Omental fat pad (tissue), 4 donors: ENCODE results near the gene RPRM. TPM values are rescaled to one million over a fixed set of nuclear protein-coding genes. Genes with fewer than 3 reads are reported as not detected.

Experiments
- ATAC-seq: fragments of 150-250 bp; one replicate; pipeline ENCODE4 v1.9.1; 2016; ENCODE audit warnings: mild to moderate bottlenecking, moderate library complexity; ENCODE audit not compliant: low FRiP score
- DNase-seq: peaks from one replicate; pipeline ENCODE4 v3.0.0-alpha.2; 2019; ENCODE audit warnings: low spot score
- CTCF ChIP-seq, 3 donors: fragments of 450-650 bp; IDR thresholded peaks; one replicate each; pipeline ENCODE4 v1.5.1; 2016 to 2017; ENCODE audit warnings: antibody characterized with exemption in 3 of 3, mild to moderate bottlenecking in 3 of 3, moderate library complexity in 2 of 3
- total RNA-seq, 4 donors: library from RNA; depleted of rRNA; stranded (reverse); fragments of >200 nt; gene quantifications; one replicate each; pipeline ENCODE4 v1.1.0, GENCODE V29; 2016

RPRM gene
- total RNA-seq, 4 donors from 2014 or later: 3.6 to 35.4 (median 15.1) TPM; not detected in 1

- no peak for TF ChIP-seq CTCF (IDR thresholded peaks at IDR 0.05)
- no peak for DNase-seq
- ATAC-seq: no peak
Measured at GRCh38 chr2:153497938-153498629, 19.5 kb upstream of the RPRM start.

GRCh38 chr2:153495725-153496124, 17.2 kb upstream of the RPRM start:
- no peak for TF ChIP-seq CTCF (IDR thresholded peaks at IDR 0.05)
- ATAC-seq: no peak
- DNase-seq: no peak

- DNase-seq: no peak
- TF ChIP-seq CTCF (IDR thresholded peaks at IDR 0.05): no peak
- ATAC-seq: no peak
Measured at GRCh38 chr2:153488072-153488471, 9.5 kb upstream of the RPRM start.

GRCh38 chr2:153487448-153487847, 8.9 kb upstream of the RPRM start:
- no peak for DNase-seq

GRCh38 chr2:153479573-153479972, 1.0 kb upstream of the RPRM start:
- TF ChIP-seq CTCF (IDR thresholded peaks at IDR 0.05): no peak
- no peak for DNase-seq
- peak; percentile 39 for ATAC-seq

More at GRCh38 chr2:153487448-153487847, 8.9 kb upstream of the RPRM start:
- no peak for ATAC-seq
- TF ChIP-seq CTCF (IDR thresholded peaks at IDR 0.05): no peak

- DNase-seq (no peak), ATAC-seq (peak; percentile 12)
- TF ChIP-seq CTCF (IDR thresholded peaks at IDR 0.05): no peak
Measured at GRCh38 chr2:153477636-153478288, 800 bp downstream of the RPRM start.
